HG02623 (cell line): Measurements from ENCODE around the gene TARM1.

Source experiments
- ATAC-seq: cut with Tn5 transposase; IDR thresholded peaks from one replicate; pipeline ENCODE4 v1.9.1; 2021; ENCODE audit warnings: moderate library complexity; ENCODE audit not compliant: unreplicated experiment

TARM1 gene

DNA sequence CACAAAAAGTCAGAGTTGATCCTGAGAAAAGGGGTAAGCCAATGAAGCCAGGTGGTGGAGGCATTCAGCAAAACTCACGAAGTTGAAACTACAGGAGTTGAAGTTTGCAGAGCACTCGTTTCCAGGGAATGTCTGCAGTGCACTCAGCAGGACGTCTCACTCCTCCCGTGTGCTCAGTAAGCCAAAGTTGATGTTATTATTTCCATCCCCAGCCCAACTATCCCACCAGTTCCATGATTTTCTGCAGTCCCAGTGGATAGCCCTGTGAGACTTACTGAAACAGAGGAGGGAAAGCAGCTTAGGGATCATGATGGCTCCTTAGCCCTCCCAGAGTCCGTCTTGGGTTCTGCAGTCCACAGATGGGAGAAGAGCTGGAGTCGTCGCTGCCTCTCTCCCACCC is at the start of gene TARM1:
Gene TARM1, minus strand, starts transcription at position 334 of the 400 bp plus-strand sequence. Its CDS starts 25 bp downstream, at position 309.
- no peak for ATAC-seq

DNA sequence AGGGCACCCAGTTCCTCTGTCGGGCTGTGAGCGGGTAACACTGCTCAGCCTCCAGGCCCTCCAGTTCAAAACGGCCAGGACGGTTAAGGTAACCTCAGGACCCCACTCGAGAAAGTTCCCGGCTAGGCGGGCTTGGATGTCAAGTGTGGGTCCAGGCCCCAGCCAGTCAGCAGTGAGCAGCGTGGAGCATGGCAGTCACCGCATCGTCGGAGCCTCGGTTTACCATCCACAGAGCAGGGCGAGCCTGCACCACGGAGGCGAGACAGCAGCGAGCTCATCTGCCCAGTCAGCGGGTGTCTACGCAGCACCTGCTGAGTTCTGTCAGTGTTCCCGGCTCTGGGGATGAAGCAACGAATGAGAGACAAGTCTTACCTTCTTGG is 48.4 kb upstream of the TARM1 start:
- ATAC-seq = no peak

DNA sequence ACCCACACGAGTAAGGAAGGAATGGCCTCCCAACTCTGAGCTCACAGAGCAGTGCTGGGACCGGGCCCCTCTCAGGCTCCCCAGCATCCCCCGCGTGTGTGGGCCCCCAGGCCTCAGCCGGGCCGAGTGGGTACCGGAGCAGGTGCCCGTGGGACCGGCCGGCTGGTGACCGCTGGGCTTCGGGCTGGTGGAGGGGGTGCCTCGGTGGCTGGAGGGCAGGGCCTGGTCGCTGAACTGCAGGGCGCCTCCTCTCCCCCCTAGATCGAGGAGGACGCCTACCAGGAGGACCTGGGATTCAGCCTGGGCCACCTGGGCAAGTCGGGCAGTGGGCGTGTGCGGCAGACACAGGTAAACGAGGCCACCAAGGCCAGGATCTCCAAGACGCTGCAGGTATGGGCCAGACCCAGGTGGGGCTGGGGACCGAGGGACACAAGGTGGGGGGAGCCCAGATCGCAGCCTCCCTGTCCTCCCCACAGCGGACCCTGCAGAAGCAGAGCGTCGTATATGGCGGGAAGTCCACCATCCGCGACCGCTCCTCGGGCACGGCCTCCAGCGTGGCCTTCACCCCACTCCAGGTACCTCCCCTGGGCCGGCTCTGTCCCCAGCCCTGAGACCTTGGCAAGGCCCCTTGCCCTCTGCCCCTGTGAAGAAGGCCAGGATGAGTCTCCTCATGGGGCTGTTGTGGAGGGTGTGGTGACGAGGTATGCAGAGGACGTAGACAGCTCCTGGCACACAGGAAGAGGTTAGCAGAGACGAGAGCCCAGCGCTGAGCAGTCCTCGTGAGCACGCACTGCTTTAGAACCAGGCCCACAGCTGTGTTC is 47.8 kb upstream of the TARM1 start:
- no peak for ATAC-seq

DNA sequence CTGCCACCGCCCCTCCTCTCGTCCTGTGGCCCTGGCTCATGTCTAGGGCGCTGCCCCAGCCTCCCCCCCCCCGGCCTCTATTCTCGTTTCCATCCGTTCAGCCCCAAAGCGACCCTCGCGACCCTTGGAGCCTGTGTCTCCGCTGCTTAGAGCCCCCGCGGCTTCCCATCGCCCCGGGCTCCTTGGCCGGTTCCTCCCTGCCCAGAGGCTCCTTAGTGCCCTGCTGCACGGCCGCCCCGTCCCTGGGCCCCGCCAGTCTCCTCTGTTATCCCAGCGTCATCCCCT is 47.2 kb upstream of the TARM1 start:
- no peak for ATAC-seq

GRCh38 chr19:54127688-54128440 is 46.7 kb upstream of the TARM1 start:
- no peak for ATAC-seq

GRCh38 chr19:54125713-54126112 is 44.5 kb upstream of the TARM1 start:
- ATAC-seq = no peak

DNA sequence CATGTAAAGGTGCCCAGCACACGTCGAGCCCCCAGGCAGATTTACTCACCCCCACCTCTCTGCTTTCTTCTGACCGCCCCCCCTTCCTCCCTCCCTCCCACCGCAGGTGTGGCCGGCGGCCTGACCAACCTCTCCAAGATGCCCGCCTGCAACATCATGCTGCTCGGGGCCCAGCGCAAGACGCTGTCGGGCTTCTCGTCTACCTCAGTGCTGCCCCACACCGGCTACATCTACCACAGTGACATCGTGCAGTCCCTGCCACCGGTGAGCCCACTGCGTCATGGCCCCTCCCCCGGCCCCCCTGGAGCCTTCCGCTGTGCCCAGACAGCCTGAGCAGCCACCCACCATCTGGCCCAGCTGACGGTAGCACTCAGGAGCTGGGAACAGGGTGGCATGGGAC is 43.2 kb upstream of the TARM1 start:
- ATAC-seq = no peak

DNA sequence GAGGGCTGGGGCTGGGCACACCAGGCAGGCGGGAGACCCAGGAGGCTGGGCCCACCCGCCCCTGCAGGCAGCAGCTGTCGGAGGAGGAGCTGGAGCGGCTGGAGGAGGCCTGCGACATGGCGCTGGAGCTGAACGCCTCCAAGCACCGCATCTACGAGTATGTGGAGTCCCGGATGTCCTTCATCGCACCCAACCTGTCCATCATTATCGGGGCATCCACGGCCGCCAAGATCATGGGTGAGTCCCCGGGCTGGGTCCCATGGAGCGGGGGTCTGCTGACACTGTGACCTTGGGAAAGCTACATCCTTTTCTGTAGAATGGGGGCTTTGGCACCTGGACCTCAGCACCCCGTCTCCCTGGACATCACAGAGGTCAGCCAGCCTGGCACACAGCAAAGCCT is 42.5 kb upstream of the TARM1 start:
- no peak for ATAC-seq

DNA sequence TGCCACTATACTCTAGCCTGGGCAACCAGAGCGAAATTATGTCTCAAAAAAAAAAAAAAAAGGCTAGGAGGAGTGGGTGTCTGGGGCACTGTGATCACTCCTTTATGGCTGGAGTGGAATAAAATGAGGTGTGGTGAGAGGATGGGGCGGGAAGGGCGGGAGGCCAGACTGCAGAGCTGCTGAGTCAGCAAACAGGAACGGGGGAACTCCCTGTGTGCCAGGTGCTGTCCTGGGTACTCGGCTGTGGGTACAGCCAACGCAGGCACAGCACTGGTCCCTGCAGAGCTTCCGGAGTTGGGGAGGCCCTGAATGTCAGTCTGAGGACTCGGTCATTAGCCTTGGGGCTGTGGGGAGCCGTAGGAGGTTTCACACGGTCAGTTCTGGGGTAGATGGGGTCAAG is 40.1 kb upstream of the TARM1 start:
- ATAC-seq = no peak

DNA sequence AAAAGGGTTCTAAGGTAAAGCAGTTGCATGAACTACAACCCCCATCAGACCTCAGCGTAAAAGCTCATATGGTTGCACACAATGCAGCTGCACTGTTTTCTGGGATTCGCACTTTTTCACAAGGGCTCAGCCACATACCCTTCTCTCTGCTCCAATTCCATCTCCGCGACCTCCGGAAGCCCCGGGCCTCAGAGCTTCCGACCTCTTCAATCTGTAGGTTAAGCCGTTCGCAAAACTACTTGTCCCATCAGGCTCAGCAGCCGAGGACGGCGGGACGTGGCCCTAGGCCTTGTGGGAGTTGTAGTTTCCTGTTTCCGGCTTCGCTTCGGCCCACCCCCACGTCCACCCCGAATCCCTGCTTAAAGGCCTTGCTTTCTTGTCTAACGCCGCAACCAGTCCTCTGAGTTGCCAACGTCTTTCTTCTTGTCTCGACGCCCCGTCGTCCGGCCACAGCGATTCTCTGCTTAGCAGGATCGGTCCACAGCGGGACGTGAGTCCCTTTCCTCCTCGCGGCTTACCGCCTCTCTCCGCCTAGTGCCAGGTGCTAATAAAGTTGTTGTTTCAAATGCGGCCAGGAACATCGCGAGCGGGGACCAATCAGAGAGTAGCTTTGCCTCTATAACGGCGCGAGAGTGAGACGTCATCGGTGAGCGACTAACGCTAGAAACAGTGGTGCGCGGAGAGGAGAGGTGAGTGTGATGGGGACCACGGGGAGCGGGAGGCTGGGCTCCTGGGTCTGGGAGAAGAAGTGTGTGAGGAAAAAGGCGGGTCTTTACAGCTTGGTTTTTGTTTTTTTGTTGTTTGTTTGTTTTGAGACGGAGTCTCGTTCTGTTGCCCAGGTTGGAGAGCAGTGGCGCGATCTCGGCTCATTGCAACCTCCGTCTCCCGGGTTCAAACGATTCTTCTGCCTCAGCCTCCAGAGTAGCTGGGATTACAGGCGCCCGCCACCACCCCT is 34.2 kb upstream of the TARM1 start, which contains the start of the genes PRPF31 and TFPT:
Gene PRPF31, plus strand, starts transcription at position 646 of the 955 bp plus-strand sequence. CDS start 2,525 bp downstream, outside the sequence.
Gene TFPT, minus strand, starts transcription at position 549 of the 955 bp plus-strand sequence. Its CDS starts 388 bp downstream, at position 161.
- peak; percentile 84 for ATAC-seq

DNA sequence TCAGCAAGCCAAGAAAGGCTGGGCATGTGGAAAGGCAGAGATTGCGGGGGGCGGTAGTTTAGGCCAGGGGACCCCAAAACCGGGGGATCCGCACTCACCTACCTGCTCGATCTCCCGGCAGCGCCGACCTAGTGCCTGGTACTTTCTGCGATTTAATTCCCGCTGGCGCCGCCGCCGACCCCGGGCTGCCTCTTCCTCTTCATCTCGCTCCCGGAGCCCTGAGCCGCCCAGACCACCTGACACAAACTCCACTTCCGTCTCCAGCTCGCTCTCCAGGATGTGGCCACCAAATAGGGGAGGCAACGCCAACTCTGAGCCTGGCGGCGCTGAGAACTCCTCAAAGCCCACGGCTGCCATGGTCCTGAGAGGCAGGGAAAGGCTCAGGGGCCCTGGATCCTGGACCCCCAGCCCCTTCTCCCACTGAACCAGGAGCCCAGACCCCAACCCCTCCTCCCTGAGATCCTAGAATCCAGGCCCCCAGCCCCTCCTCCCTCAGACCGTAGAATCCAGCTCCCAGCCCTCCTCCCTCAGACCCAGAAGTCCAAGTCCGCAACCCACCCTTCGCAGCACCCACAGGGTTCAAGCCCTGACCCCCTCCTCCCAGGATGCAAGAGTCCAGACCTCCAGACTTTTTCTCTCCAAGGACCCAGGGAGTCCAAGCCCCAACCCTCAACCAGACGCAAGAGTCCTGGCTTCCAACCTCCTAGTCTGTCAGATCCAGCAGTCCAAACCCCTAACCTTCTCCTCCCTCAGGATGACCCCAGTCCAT is 33.4 kb upstream of the TARM1 start:
- no peak for ATAC-seq

DNA sequence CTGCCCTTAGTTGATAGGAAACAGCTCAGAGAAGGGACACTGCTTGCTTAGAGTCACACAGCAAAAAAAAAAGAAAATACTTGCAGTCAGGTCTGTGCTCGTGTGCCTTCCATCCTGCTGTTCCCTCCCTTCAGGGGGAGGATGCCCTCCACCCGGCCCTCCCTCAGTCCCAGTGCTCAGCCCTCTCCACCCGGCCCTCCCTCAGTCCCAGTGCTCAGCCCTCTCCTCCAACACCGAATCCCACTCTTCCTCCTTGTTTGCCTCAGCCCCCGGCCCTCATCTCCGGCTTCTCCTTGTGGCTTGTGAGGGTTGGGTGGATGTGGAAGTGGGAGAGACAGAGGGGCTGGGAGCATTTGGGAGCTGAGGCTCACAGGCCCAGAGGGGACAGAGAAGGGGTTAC is 28.5 kb upstream of the TARM1 start:
- ATAC-seq = no peak

DNA sequence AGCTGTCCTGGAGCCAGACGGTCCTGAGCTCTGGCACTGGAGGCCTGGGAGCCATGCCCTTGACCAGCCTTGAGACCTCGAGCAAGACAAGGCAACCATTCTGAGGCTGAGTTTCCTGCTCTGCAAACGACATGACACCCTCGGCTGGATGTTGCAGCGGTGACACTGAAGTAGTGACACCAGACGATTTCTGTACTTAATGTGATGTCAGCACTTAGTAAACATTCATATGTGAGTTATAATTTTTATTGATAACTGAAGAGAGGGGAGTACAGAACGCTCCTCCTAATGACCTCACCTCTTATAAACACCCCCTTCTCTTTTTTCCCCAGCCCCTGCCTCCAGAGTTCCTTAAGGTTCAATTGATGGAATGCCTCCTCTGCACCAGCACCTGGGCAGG is 27.3 kb upstream of the TARM1 start:
- no peak for ATAC-seq

GRCh38 chr19:54107876-54108490 is 26.8 kb upstream of the TARM1 start:
- ATAC-seq = no peak

- ATAC-seq = no peak
Observed at GRCh38 chr19:54106716-54107115, 25.6 kb upstream of the TARM1 start.

DNA sequence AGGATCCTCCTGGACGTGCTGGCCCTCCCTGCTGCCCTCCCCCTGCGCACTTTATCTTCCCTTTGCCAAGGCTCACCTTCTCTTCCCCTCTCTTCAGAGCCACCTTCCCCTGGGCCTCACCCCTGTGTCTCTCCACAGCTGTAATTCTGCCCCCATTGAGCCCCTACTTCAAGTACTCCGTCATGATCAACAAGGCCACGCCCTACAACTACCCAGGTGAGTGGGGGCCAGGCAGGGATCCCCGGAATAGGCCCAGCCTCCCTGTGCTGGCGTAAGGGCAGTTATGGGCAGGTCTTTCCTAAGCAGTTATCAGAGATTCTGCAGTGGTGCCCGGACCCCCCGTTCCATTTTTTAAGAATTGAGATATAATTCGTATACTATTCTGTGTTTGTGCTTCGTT is 24.6 kb upstream of the TARM1 start:
- no peak for ATAC-seq

DNA sequence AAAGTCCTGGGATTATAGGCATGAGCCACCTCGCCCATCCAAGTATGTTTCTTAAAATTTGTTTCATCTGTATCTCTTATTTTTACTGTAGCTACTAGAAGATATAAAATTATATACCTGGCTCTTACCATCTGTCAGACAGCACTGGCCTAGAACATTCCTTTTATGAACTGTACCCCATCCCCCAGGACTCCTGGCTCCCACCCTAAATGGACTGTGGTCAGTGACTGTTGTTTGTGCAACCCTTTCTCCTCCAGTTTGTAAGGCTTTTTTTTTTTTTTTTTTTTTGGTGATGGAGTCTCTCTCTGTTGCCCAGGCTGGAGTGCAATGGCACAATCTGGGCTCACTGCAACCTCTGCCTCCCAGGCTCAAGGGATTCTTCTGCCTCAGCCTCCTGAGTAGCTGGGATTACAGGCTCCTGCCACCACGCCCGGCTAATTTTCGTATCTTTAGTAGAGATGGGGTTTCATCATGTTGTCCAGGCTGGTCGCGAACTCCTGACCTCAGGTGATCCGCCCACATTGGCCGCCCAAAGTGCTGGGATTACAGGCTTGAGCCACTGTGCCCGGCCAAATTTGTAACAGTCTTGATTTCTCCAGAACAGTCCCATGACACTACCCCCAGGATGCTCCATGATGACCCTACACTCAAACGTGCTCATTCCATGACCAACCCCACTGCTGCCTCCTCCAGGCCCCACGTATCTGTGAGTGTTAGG is 24.0 kb upstream of the TARM1 start:
- no peak for ATAC-seq

DNA sequence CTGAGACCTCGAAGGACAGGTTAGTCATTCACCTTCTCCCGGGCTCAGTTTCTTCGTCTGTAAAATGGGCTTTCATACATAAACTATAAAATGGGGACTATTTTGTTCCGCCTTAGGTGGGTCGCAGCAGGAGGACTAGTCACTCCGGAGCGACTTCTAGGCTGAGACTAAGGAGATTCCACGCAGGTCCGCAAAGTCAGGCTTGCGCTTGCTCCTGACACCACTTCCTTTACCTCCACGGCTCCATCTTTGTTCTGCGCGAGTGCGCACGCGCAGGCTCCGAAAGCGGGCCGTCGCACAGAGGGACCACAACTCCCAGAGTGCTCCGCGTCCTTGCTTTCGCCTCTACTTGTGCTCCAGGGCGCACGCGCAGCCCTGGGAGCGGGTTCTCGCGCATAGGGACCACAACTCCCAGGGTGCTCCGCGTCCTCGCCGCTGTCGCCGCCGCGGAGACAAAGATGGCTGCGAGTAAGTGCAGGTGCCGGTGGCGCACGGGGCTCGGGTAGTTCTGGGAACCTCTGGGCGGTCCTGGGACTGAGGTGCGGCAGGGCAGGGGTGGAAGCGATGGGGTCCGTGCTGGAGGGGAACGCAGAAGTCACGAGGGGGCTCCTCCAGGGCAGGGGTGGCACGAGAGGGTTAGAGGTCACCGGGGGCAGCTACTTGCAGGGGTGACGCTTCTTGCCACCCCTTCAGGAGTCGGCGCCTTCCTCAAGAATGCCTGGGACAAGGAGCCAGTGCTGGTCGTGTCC is 21.4 kb upstream of the TARM1 start, which contains the start of gene NDUFA3:
Gene NDUFA3, plus strand, starts transcription at position 435 of the 749 bp plus-strand sequence. Its CDS starts 24 bp downstream, at position 459.
- peak; percentile 93 for ATAC-seq
